Skeletal muscle tissue (tissue), 4 donors: Measurements from ENCODE around the gene FYB1. TPM values are rescaled to one million over a fixed set of nuclear protein-coding genes. Genes with fewer than 3 reads are reported as not detected.
A peak's percentile ranks its signal among the peaks of the same experiment; 100 is the strongest.

Experiments
- H3K27ac ChIP-seq: one replicate; pipeline ENCODE4 v1.7.0; 2013; ENCODE audit warnings: mild to moderate bottlenecking, low read depth, low read length, inconsistent platforms
- H3K27me3 ChIP-seq, 3 donors: one replicate each; pipeline ENCODE4 v1.7.0; 2013; ENCODE audit warnings: low read length in 3 of 3; ENCODE audit not compliant: control insufficient read depth in 3 of 3, insufficient read depth in 3 of 3
- H3K36me3 ChIP-seq, 3 donors: one replicate each; pipeline ENCODE4 v1.7.0; 2013; ENCODE audit warnings: low read length in 3 of 3; ENCODE audit not compliant: control insufficient read depth in 3 of 3, insufficient read depth in 3 of 3
- H3K4me1 ChIP-seq, 3 donors: one replicate each; pipeline ENCODE4 v1.7.0; 2013; ENCODE audit warnings: low read length in 3 of 3, mild to moderate bottlenecking in 3 of 3; ENCODE audit not compliant: control insufficient read depth in 3 of 3, insufficient read depth in 3 of 3
- H3K4me3 ChIP-seq, 3 donors: one replicate each; pipeline ENCODE4 v1.7.0; 2013; ENCODE audit warnings: low read length in 3 of 3
- H3K9ac ChIP-seq, 3 donors: one replicate each; pipeline ENCODE4 v1.7.0; 2013; ENCODE audit warnings: low read length in 3 of 3, mild to moderate bottlenecking in 3 of 3, moderate library complexity in 2 of 3, low read depth in 1 of 3
- H3K9me3 ChIP-seq, 3 donors: one replicate each; pipeline ENCODE4 v1.7.0; 2013; ENCODE audit warnings: low read length in 3 of 3; ENCODE audit not compliant: control insufficient read depth in 3 of 3
- total RNA-seq: library from RNA; depleted of rRNA; stranded (reverse); fragments of >200 nt; gene quantifications from one replicate; pipeline ENCODE4 v1.2.3, GENCODE V29; 2014
- donor health status: Osteomylitis.

Gene FYB1
- total RNA-seq, 1 donor from 2014 or later, result 4.2 TPM

- H3K4me1 ChIP-seq, result peaks cover 0 to 17% (median 10%) of the 10 kb centered on the region in 3 donors
- H3K4me3 ChIP-seq, result peak overlapping the region in 2 of 3 donors; percentile 4 to 11
- no peaks in the 10 kb centered on the region for H3K27me3 ChIP-seq
- peak overlapping the region; percentile 33 for H3K27ac ChIP-seq
- peak overlapping the region in 1 of 3 donors; percentile 5 for H3K9ac ChIP-seq
- no peaks in the 10 kb centered on the region for H3K36me3 ChIP-seq
- no peaks in the 10 kb centered on the region for H3K9me3 ChIP-seq
Observed at GRCh38 chr5:39218482-39219402, 621 bp downstream of the FYB1 start.

- no peaks in the 10 kb centered on the region for H3K9me3 ChIP-seq
- no peaks in the 10 kb centered on the region for H3K36me3 ChIP-seq
- no peak overlapping the region for H3K4me3 ChIP-seq
- no peaks in the 10 kb centered on the region for H3K27me3 ChIP-seq
- H3K4me1 ChIP-seq, result peaks cover 0 to 15% (median 10%) of the 10 kb centered on the region in 3 donors
- no peak overlapping the region for H3K9ac ChIP-seq
- H3K27ac ChIP-seq, result peak overlapping the region; percentile 26
Observed at GRCh38 chr5:39217365-39218281, 1.7 kb downstream of the FYB1 start.

- no peaks in the 10 kb centered on the region for H3K9me3 ChIP-seq
- no peaks in the 10 kb centered on the region for H3K27me3 ChIP-seq
- no peaks in the 10 kb centered on the region for H3K36me3 ChIP-seq
- H3K9ac ChIP-seq, result no peak overlapping the region
- H3K4me3 ChIP-seq, result no peak overlapping the region
- no peak overlapping the region for H3K27ac ChIP-seq
- H3K4me1 ChIP-seq, result peaks cover 0 to 15% (median 10%) of the 10 kb centered on the region in 3 donors
Observed at GRCh38 chr5:39216631-39217030, 2.7 kb downstream of the FYB1 start.

- no peak overlapping the region for H3K27ac ChIP-seq
- H3K27me3 ChIP-seq, result no peaks in the 10 kb centered on the region
Observed at GRCh38 chr5:39215857-39216256, 3.5 kb downstream of the FYB1 start.

GRCh38 chr5:39214912-39215709, 4.3 kb downstream of the FYB1 start:
- Histone ChIP-seq H3K4me3 (no peak overlapping the region), H3K27me3 (no peaks in the 10 kb centered on the region), H3K9me3 (no peaks in the 10 kb centered on the region), H3K27ac (no peak overlapping the region), H3K4me1 (peaks cover 0 to 15% (median 10%) of the 10 kb centered on the region in 3 donors), H3K9ac (no peak overlapping the region), H3K36me3 (no peaks in the 10 kb centered on the region)

More at GRCh38 chr5:39215857-39216256, 3.5 kb downstream of the FYB1 start:
- Histone ChIP-seq H3K4me3 (no peak overlapping the region), H3K9ac (no peak overlapping the region), H3K9me3 (no peaks in the 10 kb centered on the region), H3K36me3 (no peaks in the 10 kb centered on the region), H3K4me1 (peaks cover 0 to 15% (median 10%) of the 10 kb centered on the region in 3 donors)

GRCh38 chr5:39213447-39214207, 5.7 kb downstream of the FYB1 start:
- Histone ChIP-seq H3K4me3 (no peak overlapping the region), H3K27ac (no peak overlapping the region), H3K9me3 (no peaks in the 10 kb centered on the region), H3K9ac (no peak overlapping the region), H3K4me1 (peaks cover 0 to 5% (median 4%) of the 10 kb centered on the region in 3 donors), H3K27me3 (no peaks in the 10 kb centered on the region), H3K36me3 (no peaks in the 10 kb centered on the region)

- no peak overlapping the region for H3K4me3 ChIP-seq
- no peaks in the 10 kb centered on the region for H3K27me3 ChIP-seq
- no peaks in the 10 kb centered on the region for H3K9me3 ChIP-seq
- H3K27ac ChIP-seq, result no peak overlapping the region
- no peak overlapping the region for H3K9ac ChIP-seq
- H3K4me1 ChIP-seq, result no peaks in the 10 kb centered on the region
- no peaks in the 10 kb centered on the region for H3K36me3 ChIP-seq
Observed at GRCh38 chr5:39211773-39212172, 7.6 kb downstream of the FYB1 start.

GRCh38 chr5:39209924-39210323, 9.4 kb downstream of the FYB1 start:
- Histone ChIP-seq H3K36me3 (no peaks in the 10 kb centered on the region), H3K27ac (no peak overlapping the region), H3K27me3 (no peaks in the 10 kb centered on the region), H3K9ac (no peak overlapping the region), H3K9me3 (no peaks in the 10 kb centered on the region), H3K4me3 (no peak overlapping the region), H3K4me1 (no peaks in the 10 kb centered on the region)

- Histone ChIP-seq H3K27me3 (no peaks in the 10 kb centered on the region), H3K4me1 (no peaks in the 10 kb centered on the region), H3K36me3 (no peaks in the 10 kb centered on the region), H3K9me3 (no peaks in the 10 kb centered on the region), H3K27ac (no peak overlapping the region), H3K9ac (no peak overlapping the region), H3K4me3 (no peak overlapping the region)
Observed at GRCh38 chr5:39208471-39208870, 10.9 kb downstream of the FYB1 start.
